GM23248 (cell line): ENCODE measurements around the gene TMEM161A.

Experiments used
- EZH2 ChIP-seq: fragments of 200-600 bp; sonication (generic); IDR thresholded peaks from 2 replicates; pipeline ENCODE4 v1.6.1; 2018; ENCODE audit warnings: antibody characterized with exemption, mild to moderate bottlenecking; ENCODE audit not compliant: insufficient read depth, poor library complexity, severe bottlenecking
- EZH2phosphoT487 ChIP-seq: fragments of 200-600 bp; sonication (generic); IDR thresholded peaks from 2 replicates; pipeline ENCODE4 v1.6.1; 2018; ENCODE audit warnings: antibody characterized with exemption, moderate library complexity, mild to moderate bottlenecking, low read depth; ENCODE audit not compliant: insufficient read depth

DNA sequence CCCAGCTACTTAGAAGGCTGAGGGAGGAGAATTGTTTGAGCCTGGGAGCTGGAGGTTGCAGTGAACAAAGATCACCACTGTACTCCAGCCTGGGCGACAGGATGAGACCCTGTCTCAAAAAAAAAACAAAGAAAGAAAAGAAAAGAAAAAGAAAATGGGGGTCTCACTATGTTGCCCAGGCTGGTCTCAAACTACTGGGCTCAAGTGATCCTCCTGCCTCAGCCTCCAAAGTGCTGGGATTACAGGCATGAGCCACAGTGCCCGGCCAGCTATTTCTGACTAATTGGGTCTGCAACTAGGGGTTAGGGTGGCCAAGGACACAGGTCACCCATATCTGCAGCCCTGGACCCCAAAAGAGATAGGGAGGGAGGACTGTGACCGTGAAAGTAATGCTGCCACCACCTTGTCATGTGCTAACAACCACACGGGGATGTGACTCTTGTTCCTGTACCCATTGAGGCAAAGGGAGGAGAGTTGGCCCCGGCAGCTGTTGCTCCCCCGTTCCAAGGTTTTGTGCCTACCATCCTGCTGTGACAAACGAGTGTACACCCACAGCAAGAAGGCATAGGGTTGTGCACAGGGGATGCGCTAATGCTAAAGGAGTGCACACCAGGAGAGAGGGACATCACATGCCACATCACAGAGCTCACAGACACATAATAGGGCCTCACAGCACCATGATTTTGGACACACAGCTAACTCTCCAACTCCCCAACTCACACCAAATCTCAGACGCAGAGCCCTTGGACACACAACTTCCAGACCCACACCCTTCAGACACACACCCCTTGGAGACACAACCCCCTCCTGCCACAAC lies 31.2 kb upstream of the TMEM161A start:
- TF ChIP-seq EZH2 (no peak), EZH2phosphoT487 (no peak)
